ENCODE data around the gene BTRC. TPM values are rescaled to one million over a fixed set of nuclear protein-coding genes. Genes with fewer than 3 reads are reported as not detected.

The BTRC gene
- total RNA-seq, 1 experiment from 2014 or later: 29.1 TPM

- RAD21 ChIA-PET (ENCODE audit: low non-redundant PET in 1 of 2, low total read pairs in 2 of 2, uncharacterized antibody in 2 of 2, unreplicated experiment in 2 of 2): no interaction called here
- CTCF ChIA-PET: interaction anchor here (0.9 to 2.5 kb wide), 5 partner anchors 10 to 280 kb away, joined by 3 to 12 read pairs (median 5); no protein-coding TSS in a partner anchor
- TF ChIP-seq MAX (IDR thresholded peaks at IDR 0.05) (no peak), POLR2AphosphoS5 (IDR thresholded peaks at IDR 0.05; ENCODE audit: low read depth, low read length) (no peak), ELF1 (IDR thresholded peaks at IDR 0.05; ENCODE audit: borderline replicate concordance, low read depth) (no peak), EZH2 (IDR thresholded peaks at IDR 0.05) (no peak)
- no peaks in the 10 kb centered on the region for H4K20me1 ChIP-seq (ENCODE audit: insufficient read depth)
- BruUV-seq (replicated peaks): no TSS peak
- intact Hi-C loops (cut with micrococcal nuclease): no loop called here
- no peak overlapping the region for H3K4me2 ChIP-seq (ENCODE audit: low read length)
- H3K9ac ChIP-seq (ENCODE audit: low read length): no peak overlapping the region
- no peak overlapping the region for H2AFZ ChIP-seq (ENCODE audit: low read depth, low read length, poor library complexity, severe bottlenecking)
- H3K27ac ChIP-seq (ENCODE audit: low read depth, low read length): no peak overlapping the region
- DNase-seq (ENCODE audit: low read depth, low spot score) (no peak), ATAC-seq (no peak)
- H3K4me1 ChIP-seq (ENCODE audit: control insufficient read depth in 1 of 2, insufficient read depth in 2 of 2, low read length in 2 of 2): no peaks in the 10 kb centered on the region
- no peaks in the 10 kb centered on the region for H3K9me2 ChIP-seq (ENCODE audit: insufficient read depth)
- H3K79me2 ChIP-seq (ENCODE audit: insufficient read depth, low read length): no peaks in the 10 kb centered on the region
- no peaks in the 10 kb centered on the region for H3K27me3 ChIP-seq (ENCODE audit: insufficient read depth, low read length)
- no peak overlapping the region for H3K4me3 ChIP-seq (replicated peaks in 1 of 2; ENCODE audit: low read depth in 1 of 2, low read length in 2 of 2)
- no peaks in the 10 kb centered on the region for H3K36me3 ChIP-seq (ENCODE audit: control insufficient read depth in 1 of 2, insufficient read depth in 2 of 2, low read length in 2 of 2)
- H3K9me3 ChIP-seq (ENCODE audit: control insufficient read depth in 1 of 2, insufficient read depth in 1 of 2, low read depth in 1 of 2, low read length in 2 of 2): no peaks in the 10 kb centered on the region
- POLR2A ChIA-PET: no interaction called here
Observed at GRCh38 chr10:101493782-101494281, 139.9 kb downstream of the BTRC start.

GRCh38 chr10:101494650-101495049, 140.7 kb downstream of the BTRC start:
- intact Hi-C loops (cut with micrococcal nuclease): no loop called here
- H3K27me3 ChIP-seq (ENCODE audit: insufficient read depth, low read length): no peaks in the 10 kb centered on the region
- ChIA-PET POLR2A (no interaction called here), RAD21 (ENCODE audit: low non-redundant PET in 1 of 2, low total read pairs in 2 of 2, uncharacterized antibody in 2 of 2, unreplicated experiment in 2 of 2) (no interaction called here), CTCF (interaction anchor here (0.7 to 2.5 kb wide), 9 partner anchors 12 to 280 kb away, joined by 3 to 12 read pairs (median 4); no protein-coding TSS in a partner anchor)
- no peak overlapping the region for H2AFZ ChIP-seq (ENCODE audit: low read depth, low read length, poor library complexity, severe bottlenecking)
- no peaks in the 10 kb centered on the region for H3K36me3 ChIP-seq (ENCODE audit: control insufficient read depth in 1 of 2, insufficient read depth in 2 of 2, low read length in 2 of 2)
- H3K9me3 ChIP-seq (ENCODE audit: control insufficient read depth in 1 of 2, insufficient read depth in 1 of 2, low read depth in 1 of 2, low read length in 2 of 2): no peaks in the 10 kb centered on the region
- no peak overlapping the region for H3K4me2 ChIP-seq (ENCODE audit: low read length)
- ATAC-seq (no peak), DNase-seq (ENCODE audit: low read depth, low spot score) (no peak)
- no TSS peak for BruUV-seq (replicated peaks)
- no peak overlapping the region for H3K4me3 ChIP-seq (replicated peaks in 1 of 2; ENCODE audit: low read depth in 1 of 2, low read length in 2 of 2)
- no peaks in the 10 kb centered on the region for H4K20me1 ChIP-seq (ENCODE audit: insufficient read depth)
- no peaks in the 10 kb centered on the region for H3K9me2 ChIP-seq (ENCODE audit: insufficient read depth)
- H3K9ac ChIP-seq (ENCODE audit: low read length): no peak overlapping the region
- H3K4me1 ChIP-seq (ENCODE audit: control insufficient read depth in 1 of 2, insufficient read depth in 2 of 2, low read length in 2 of 2): no peaks in the 10 kb centered on the region
- no peak overlapping the region for H3K27ac ChIP-seq (ENCODE audit: low read depth, low read length)
- no peaks in the 10 kb centered on the region for H3K79me2 ChIP-seq (ENCODE audit: insufficient read depth, low read length)
- TF ChIP-seq REST (IDR thresholded peaks at IDR 0.05; ENCODE audit: low read depth) (no peak), EGR1 (IDR thresholded peaks at IDR 0.05; ENCODE audit: low read depth) (no peak), SRF (IDR thresholded peaks at IDR 0.05; ENCODE audit: low read depth) (no peak), CEBPB (IDR thresholded peaks at IDR 0.05; ENCODE audit: low read depth) (no peak), YY1 (IDR thresholded peaks at IDR 0.05; ENCODE audit: extremely low read depth, insufficient replicate concordance, low read depth, low read length) (no peak), JUND (IDR thresholded peaks at IDR 0.05) (no peak), POLR2A (IDR thresholded peaks at IDR 0.05; ENCODE audit: borderline replicate concordance, extremely low read depth, insufficient read depth, insufficient read length) (no peak), RAD21 (IDR thresholded peaks at IDR 0.05; ENCODE audit: low read depth) (no peak), FOSL1 (IDR thresholded peaks at IDR 0.05; ENCODE audit: low read depth) (no peak), ATF3 (IDR thresholded peaks at IDR 0.05) (no peak), SIN3A (IDR thresholded peaks at IDR 0.05; ENCODE audit: low read depth) (no peak), TCF7L2 (IDR thresholded peaks at IDR 0.05; ENCODE audit: borderline replicate concordance, extremely low read depth, insufficient read depth, insufficient read length) (no peak), CBX3 (IDR thresholded peaks at IDR 0.05; ENCODE audit: low read depth) (no peak)

All from HCT116 (cell line).